ENCODE results near the gene TOE1. TPM values are rescaled to one million over a fixed set of nuclear protein-coding genes. Genes with fewer than 3 reads are reported as not detected.
A peak's percentile ranks its signal among the peaks of the same experiment; 100 is the strongest.

Gene TOE1
- total RNA-seq, 1 experiment from 2014 or later, result 13.3 TPM

DNA sequence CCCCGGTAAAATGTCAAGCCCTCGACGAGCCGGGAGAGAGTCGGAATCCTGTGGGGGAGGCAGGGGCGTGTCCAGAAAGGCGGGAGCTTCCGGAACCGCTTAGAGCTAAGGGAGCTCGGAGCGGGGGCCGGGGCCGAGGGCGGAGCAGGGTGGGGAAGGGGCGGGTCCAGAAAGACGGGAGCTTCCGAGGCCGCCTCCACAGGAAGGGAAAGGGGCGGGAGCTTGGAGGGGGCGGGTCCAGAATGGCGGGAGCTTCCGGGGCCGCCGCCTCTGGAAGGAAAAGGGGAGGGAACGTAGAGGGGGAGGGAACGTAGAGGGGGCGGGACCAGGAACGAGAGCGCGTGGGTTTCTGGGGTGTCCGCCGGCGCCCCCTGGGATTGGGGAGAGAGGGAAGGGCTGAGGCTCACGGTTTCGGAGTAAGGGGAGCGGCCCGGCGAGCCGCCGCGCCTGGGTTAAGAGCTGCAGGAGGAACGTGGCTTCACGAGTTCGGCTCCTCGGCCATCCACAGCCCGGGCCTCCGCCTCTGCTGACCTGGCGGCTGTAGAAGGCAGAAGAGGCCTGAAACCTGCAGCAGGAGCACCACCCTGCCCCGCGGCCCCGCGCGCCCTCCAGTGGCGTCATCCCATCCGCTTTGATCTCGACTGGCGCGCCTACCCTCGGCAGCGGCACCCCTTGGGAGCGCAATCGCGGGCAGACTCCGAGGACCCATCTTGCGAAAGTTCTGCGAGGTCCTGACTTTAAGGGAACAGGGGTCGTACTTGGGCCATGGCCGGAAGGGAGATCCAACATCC lies 36.3 kb upstream of the TOE1 start:
- TSS peak; percentile 85 for BruUV-seq (replicated peaks)
- Mint-ChIP-seq H3K36me3 (ENCODE audit: insufficient read depth, unreplicated experiment) (no peaks in the 10 kb centered on the region), H3K4me3 (ENCODE audit: unreplicated experiment) (peak overlapping the region; percentile 86), H3K27me3 (ENCODE audit: insufficient read depth, unreplicated experiment) (no peaks in the 10 kb centered on the region), H3K9me3 (ENCODE audit: unreplicated experiment) (no peaks in the 10 kb centered on the region), H3K4me1 (ENCODE audit: insufficient read depth, unreplicated experiment) (peaks cover 5% of the 10 kb centered on the region), H3K27ac (ENCODE audit: low read depth, unreplicated experiment) (peak overlapping the region; percentile 96)
- TF ChIP-seq, protein P1, sequence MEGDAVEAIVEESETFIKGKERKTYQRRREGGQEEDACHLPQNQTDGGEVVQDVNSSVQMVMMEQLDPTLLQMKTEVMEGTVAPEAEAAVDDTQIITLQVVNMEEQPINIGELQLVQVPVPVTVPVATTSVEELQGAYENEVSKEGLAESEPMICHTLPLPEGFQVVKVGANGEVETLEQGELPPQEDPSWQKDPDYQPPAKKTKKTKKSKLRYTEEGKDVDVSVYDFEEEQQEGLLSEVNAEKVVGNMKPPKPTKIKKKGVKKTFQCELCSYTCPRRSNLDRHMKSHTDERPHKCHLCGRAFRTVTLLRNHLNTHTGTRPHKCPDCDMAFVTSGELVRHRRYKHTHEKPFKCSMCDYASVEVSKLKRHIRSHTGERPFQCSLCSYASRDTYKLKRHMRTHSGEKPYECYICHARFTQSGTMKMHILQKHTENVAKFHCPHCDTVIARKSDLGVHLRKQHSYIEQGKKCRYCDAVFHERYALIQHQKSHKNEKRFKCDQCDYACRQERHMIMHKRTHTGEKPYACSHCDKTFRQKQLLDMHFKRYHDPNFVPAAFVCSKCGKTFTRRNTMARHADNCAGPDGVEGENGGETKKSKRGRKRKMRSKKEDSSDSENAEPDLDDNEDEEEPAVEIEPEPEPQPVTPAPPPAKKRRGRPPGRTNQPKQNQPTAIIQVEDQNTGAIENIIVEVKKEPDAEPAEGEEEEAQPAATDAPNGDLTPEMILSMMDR (IDR thresholded peaks at IDR 0.05; ENCODE audit: unreplicated experiment), result peak; percentile 67
- ChIA-PET CTCF (interaction anchor here (0.5 to 14.0 kb wide), 19 partner anchors 11 to 311 kb away, joined by 3 to 437 read pairs (median 3); partner anchors contain the start of genes HECTD3, MUTYH, TOE1 and UROD), POLR2A (interaction anchor here (0.5 to 6.8 kb wide), 23 partner anchors 9 to 582 kb away, joined by 3 to 176 read pairs (median 4); partner anchors contain the start of genes BTBD19, CCDC163, EIF2B3 and GPBP1L1)
- intact Hi-C loops (cut with micrococcal nuclease), result loop anchor here (1.0 to 5.0 kb wide), 3 partner anchors 36 to 571 kb away; partner anchors contain the start of genes RNU5D-1 and TESK2
- DNase-seq (ENCODE audit: unreplicated experiment), result peak; percentile 97

- TF ChIP-seq, protein P1 (IDR thresholded peaks at IDR 0.05; ENCODE audit: unreplicated experiment), result peak; percentile 15
- CTCF ChIA-PET, result interaction anchor here (0.5 to 14.0 kb wide), 11 partner anchors 12 to 601 kb away, joined by 3 to 437 read pairs (median 4); partner anchors contain the start of genes HECTD3, MUTYH, TOE1 and UROD
- Mint-ChIP-seq H3K4me3 (ENCODE audit: unreplicated experiment) (peak overlapping the region; percentile 86), H3K27ac (ENCODE audit: low read depth, unreplicated experiment) (peak overlapping the region; percentile 96), H3K9me3 (ENCODE audit: unreplicated experiment) (no peaks in the 10 kb centered on the region), H3K4me1 (ENCODE audit: insufficient read depth, unreplicated experiment) (peaks cover 5% of the 10 kb centered on the region), H3K36me3 (ENCODE audit: insufficient read depth, unreplicated experiment) (no peaks in the 10 kb centered on the region), H3K27me3 (ENCODE audit: insufficient read depth, unreplicated experiment) (no peaks in the 10 kb centered on the region)
- BruUV-seq (replicated peaks), result no TSS peak
- POLR2A ChIA-PET, result interaction anchor here (0.7 to 6.8 kb wide), 11 partner anchors 25 to 574 kb away, joined by 3 to 176 read pairs (median 8); partner anchors contain the start of genes CCDC163, HECTD3, MMACHC and MUTYH
- peak; percentile 30 for DNase-seq (ENCODE audit: unreplicated experiment)
- intact Hi-C loops (cut with micrococcal nuclease), result loop anchor here (1.0 to 5.0 kb wide), 2 partner anchors 35 to 572 kb away; partner anchors contain the start of gene RNU5D-1
These were observed 35.5 kb upstream of the TOE1 start for GRCh38 chr1:45304311-45305081.

GRCh38 chr1:45305231-45305630 lies 34.7 kb upstream of the TOE1 start:
- no peaks in the 10 kb centered on the region for H3K36me3 Mint-ChIP-seq (ENCODE audit: insufficient read depth, unreplicated experiment)
- H3K4me3 Mint-ChIP-seq (ENCODE audit: unreplicated experiment), result peak overlapping the region; percentile 86
- no peak overlapping the region for H3K27ac Mint-ChIP-seq (ENCODE audit: low read depth, unreplicated experiment)
- intact Hi-C loops (cut with micrococcal nuclease), result no loop called here
- H3K27me3 Mint-ChIP-seq (ENCODE audit: insufficient read depth, unreplicated experiment), result no peaks in the 10 kb centered on the region
- no peaks in the 10 kb centered on the region for H3K9me3 Mint-ChIP-seq (ENCODE audit: unreplicated experiment)
- TF ChIP-seq, protein P1 (IDR thresholded peaks at IDR 0.05; ENCODE audit: unreplicated experiment), result no peak
- DNase-seq (ENCODE audit: unreplicated experiment), result no peak
- CTCF ChIA-PET, result interaction anchor here (0.6 to 1.7 kb wide), 7 partner anchors 34 to 602 kb away, joined by 3 to 6 read pairs (median 4); partner anchors contain the start of genes MUTYH, TOE1 and UROD
- POLR2A ChIA-PET, result interaction anchor here (0.7 to 3.9 kb wide), 6 partner anchors 25 to 363 kb away, joined by 3 to 17 read pairs (median 4); partner anchors contain the start of genes MUTYH, TESK2, TOE1 and UROD
- H3K4me1 Mint-ChIP-seq (ENCODE audit: insufficient read depth, unreplicated experiment), result peaks cover 5% of the 10 kb centered on the region
- BruUV-seq (replicated peaks), result no TSS peak
